ENCODE measurements around the gene RPRD2. TPM values are rescaled to one million over a fixed set of nuclear protein-coding genes. Genes with fewer than 3 reads are reported as not detected.

RPRD2 gene
- total RNA-seq, 2 donors from 2014 or later, result 20.6 to 31.4 TPM

- H3K36me3 ChIP-seq, result no peaks in the 10 kb centered on the region
- no peak overlapping the region for H3K4me3 ChIP-seq
- no peak for DNase-seq (ENCODE audit: low spot score)
- no peaks in the 10 kb centered on the region for H3K27me3 ChIP-seq (replicated peaks; ENCODE audit: insufficient read depth)
- intact Hi-C loops (cut with DNase I), result no loop called here
- no peak overlapping the region for H3K27ac ChIP-seq
- no peaks in the 10 kb centered on the region for H3K4me1 ChIP-seq (replicated peaks)
- TF ChIP-seq POLR2AphosphoS5 (IDR thresholded peaks at IDR 0.05), result no peak
- TF ChIP-seq CTCF (IDR thresholded peaks at IDR 0.05), result no peak
- TF ChIP-seq POLR2A (IDR thresholded peaks at IDR 0.05), result no peak
- WGBS, result 86% methylated on average over 12 of the region's 12 CpGs
- no peaks in the 10 kb centered on the region for H3K9me3 ChIP-seq
These were observed 45.8 kb downstream of the RPRD2 start for GRCh38 chr1:150409504-150410362.

- no peak for DNase-seq (ENCODE audit: low spot score)
- Histone ChIP-seq H3K4me1 (replicated peaks) (no peaks in the 10 kb centered on the region), H3K27ac (no peak overlapping the region), H3K36me3 (no peaks in the 10 kb centered on the region), H3K9me3 (no peaks in the 10 kb centered on the region), H3K27me3 (replicated peaks; ENCODE audit: insufficient read depth) (no peaks in the 10 kb centered on the region), H3K4me3 (no peak overlapping the region)
- 88% methylated on average over 6 of the region's 6 CpGs for WGBS
- no peak for TF ChIP-seq POLR2AphosphoS5 (IDR thresholded peaks at IDR 0.05)
- no peak for TF ChIP-seq POLR2A (IDR thresholded peaks at IDR 0.05)
- no peak for TF ChIP-seq CTCF (IDR thresholded peaks at IDR 0.05)
- intact Hi-C loops (cut with DNase I), result no loop called here
These were observed 46.7 kb downstream of the RPRD2 start for GRCh38 chr1:150410582-150411101.

- H3K9me3 ChIP-seq, result no peaks in the 10 kb centered on the region
- no peak overlapping the region for H3K4me3 ChIP-seq
- TF ChIP-seq POLR2AphosphoS5 (IDR thresholded peaks at IDR 0.05) (no peak), CTCF (IDR thresholded peaks at IDR 0.05) (no peak), POLR2A (IDR thresholded peaks at IDR 0.05) (no peak)
- no peaks in the 10 kb centered on the region for H3K36me3 ChIP-seq
- intact Hi-C loops (cut with DNase I), result no loop called here
- WGBS, result 95% methylated on average over 4 of the region's 4 CpGs
- H3K27me3 ChIP-seq (replicated peaks; ENCODE audit: insufficient read depth), result no peaks in the 10 kb centered on the region
- DNase-seq (ENCODE audit: low spot score), result no peak
- H3K27ac ChIP-seq, result no peak overlapping the region
- no peaks in the 10 kb centered on the region for H3K4me1 ChIP-seq (replicated peaks)
These were observed 50.6 kb downstream of the RPRD2 start for GRCh38 chr1:150414592-150414991.

GRCh38 chr1:150415800-150416199 is 51.9 kb downstream of the RPRD2 start:
- Histone ChIP-seq H3K4me3 (no peak overlapping the region), H3K27ac (no peak overlapping the region), H3K4me1 (replicated peaks) (no peaks in the 10 kb centered on the region), H3K9me3 (no peaks in the 10 kb centered on the region), H3K27me3 (replicated peaks; ENCODE audit: insufficient read depth) (no peaks in the 10 kb centered on the region), H3K36me3 (no peaks in the 10 kb centered on the region)
- DNase-seq (ENCODE audit: low spot score), result no peak
- intact Hi-C loops (cut with DNase I), result no loop called here
- no peak for TF ChIP-seq CTCF (IDR thresholded peaks at IDR 0.05)
- no peak for TF ChIP-seq POLR2AphosphoS5 (IDR thresholded peaks at IDR 0.05)
- no peak for TF ChIP-seq POLR2A (IDR thresholded peaks at IDR 0.05)
- WGBS, result 86% methylated on average over 3 of the region's 3 CpGs
